HG03460 (cell line): Measurements from ENCODE around the gene ABCG1.

Experiments
- ATAC-seq: cut with Tn5 transposase; IDR thresholded peaks from one replicate; pipeline ENCODE4 v1.9.1; 2021; ENCODE audit not compliant: unreplicated experiment

Gene ABCG1

DNA sequence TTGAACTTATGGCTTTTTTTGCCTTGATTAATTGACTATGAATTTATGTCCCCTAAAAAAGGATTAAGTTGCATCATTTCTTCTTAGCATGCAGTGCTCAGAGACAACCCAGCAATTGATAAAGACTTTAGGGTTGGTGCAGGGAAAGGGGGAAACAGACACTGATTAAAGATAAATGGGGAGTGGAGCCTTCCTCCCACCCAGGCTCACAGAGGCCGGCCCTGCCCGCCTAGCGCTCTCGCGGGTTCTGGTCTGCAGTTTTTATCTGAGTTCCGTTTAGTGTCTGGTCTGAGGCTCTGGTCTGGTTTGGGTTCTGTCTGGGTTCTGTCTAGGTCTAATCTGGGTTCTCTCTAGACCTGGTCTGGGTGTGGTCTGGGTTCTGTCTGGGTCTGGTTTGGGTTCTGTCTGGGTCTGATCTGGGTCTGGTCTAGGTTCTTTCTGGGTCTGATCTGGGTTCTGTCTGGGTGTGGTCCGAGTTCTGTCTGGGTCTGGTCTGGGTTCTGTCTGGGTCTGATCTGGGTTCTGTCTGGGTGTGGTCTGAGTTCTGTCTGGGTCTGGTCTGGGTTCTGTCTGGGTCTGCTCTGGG, 48.1 kb downstream of the ABCG1 start:
- no peak for ATAC-seq

DNA sequence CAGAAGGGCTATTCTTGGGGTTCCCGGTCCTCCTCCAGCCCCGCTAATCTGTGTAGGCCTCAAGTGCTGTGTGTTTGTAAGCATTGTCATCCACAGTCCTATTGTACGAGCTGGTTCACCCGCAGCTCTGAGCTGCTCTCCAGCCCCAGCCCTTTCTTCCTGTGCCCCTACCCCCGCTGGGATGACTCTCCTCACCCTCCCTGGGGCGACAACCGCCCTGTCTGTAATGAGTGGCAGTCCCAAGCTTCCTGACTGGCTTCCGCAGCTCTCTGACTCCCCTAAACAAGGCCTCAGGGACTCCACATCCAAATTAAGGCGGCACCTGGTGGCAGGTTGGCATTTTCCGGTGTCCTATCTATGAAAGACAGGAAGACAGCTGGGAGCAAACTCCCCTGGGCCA, 50.4 kb downstream of the ABCG1 start:
- ATAC-seq = no peak

DNA sequence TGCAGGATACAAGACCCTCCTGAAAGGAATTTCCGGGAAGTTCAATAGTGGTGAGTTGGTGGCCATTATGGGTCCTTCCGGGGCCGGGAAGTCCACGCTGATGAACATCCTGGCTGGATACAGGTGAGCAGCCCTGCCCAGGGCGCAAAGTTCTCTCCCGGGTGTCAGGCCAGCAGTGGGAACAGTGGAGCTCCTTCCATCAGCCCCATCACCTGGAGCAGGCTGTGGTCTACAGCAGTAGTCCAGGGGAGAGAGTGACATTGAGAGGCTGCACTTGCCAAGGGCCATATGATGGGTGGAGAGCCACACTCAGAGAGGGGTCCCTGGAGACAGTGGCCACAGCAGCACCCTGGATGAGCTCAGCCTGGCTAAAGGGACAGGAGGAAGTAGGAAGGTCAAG, 52.1 kb downstream of the ABCG1 start:
- no peak for ATAC-seq

DNA sequence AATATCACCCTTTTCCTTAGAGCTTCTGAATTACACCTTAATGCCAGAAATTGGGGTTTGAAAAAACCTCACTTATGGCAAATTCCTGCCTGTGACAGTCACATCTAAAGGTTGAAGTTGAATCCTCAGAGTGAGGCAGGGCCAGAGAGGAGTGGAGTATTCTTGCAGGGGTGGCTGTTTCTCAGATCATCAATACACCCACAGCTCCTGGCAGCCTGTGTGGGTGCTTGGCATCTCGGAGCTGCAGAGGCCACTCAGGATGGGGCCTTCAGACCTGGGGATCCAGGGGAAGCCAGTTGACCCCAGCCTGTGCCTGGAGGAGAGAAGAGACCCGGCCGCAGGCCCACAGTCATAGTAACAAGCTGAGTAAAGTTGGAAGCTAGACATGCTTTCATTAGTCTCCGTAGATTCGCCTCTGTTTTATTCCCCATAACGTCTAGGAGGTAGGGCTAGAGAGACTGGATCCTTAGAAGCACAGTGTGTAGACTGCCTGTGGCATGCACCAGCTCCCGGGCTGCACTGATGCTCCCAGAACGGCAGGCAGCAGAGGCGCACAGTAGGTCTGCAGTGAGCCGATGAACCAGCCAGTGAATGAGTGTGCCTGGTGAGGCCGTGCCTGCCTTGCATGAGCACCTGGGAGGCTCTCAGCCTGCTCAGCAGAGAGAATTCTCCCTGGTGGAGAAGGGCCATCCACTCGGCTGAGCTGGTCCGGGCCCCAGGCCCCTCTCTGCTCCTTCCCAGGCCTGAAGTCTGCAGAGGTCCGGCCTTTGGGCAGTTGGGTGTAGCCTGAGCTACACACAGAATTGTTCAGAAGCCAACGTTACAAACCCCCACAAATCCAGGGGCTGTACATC, 53.4 kb downstream of the ABCG1 start:
- no peak for ATAC-seq

DNA sequence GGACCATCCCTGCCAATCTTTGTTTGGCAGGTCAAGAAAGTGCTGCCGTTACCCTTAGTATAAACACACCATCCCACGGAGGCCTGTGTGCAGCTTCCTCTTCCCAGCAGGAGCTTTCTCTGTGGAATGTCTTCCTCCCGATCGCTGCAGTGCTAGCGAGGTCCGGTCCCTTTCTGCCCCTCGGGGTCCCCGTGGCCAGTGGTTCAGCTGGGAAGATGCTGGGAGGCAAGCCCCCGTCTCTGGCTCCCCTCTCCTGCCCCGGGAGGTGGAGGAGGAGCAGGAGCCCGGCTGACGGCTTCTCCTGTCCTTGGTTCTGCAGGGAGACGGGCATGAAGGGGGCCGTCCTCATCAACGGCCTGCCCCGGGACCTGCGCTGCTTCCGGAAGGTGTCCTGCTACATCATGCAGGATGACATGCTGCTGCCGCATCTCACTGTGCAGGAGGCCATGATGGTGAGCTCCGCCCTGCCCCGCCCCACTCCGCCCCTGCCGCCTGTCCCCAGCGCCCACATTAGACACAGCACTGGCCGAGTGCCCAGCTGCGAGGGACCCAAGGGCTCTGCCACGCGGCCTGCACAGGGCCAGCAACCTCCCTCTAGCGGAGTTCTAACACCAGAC, 54.2 kb downstream of the ABCG1 start:
- no peak for ATAC-seq

DNA sequence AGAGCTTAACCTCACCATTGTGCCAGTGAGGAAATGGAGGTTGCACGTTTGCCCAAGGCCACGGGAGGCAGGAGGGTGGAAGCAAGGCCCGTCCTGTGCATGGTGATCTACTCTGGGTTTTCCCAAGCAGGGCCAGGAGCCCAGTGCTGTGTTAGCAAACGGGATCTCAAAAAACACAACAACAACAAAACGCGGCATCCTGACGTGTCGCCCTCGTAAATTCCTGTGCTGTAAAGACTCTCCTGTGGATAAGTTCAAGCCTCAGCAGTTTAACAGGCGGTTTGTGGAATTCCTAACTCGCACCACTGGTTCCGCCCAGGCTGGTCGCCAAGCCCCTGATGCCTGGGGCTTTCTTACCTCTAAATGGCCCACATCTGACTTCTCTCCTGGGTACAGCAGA, 57.1 kb downstream of the ABCG1 start:
- no peak for ATAC-seq

DNA sequence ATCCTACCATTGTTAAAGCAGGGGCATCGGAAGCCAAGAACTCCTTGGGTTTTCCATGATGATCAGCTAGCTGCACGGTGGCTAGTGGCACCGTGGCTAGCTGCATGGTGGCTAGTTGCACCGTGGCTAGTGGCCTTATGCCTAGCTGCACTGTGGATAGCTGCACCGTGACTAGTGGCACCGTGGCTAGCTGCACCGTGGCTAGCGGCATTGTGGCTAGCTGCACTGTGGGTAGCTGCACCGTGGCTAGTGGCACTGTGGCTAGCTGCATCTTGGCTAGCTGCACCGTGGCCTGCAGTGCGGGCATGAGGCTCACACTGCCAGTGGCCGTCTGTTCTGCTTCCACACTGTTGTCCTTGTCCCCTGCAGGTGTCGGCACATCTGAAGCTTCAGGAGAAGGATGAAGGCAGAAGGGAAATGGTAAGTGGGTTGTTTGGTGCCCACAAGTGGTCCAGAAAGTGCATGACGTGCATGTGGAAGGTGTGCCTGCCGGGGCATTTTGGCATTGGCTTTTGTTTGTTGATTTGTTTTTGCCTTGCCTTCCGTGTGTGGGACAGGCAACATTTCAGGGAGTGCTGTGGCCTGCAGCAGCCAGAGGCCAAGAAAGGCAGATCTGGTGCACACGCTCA, 57.7 kb downstream of the ABCG1 start:
- no peak for ATAC-seq

DNA sequence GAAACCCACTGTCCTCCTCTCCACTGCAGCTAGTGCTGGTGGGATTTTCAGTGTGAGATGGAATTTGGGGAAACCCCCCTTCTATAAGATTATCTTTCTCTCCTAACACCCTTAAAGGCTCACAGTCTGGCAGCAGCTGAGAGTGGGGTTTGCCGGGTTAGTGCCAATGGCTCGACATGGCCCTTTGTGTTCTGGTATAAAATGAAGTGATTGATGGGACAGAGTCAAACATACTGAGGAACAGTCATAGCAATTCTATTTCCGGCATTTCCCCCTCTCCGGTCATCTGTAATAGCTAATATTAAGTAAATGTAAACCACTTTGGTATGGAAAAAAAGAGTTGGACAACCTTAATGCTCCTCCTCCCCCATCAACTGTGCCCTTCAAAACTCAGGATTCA, 58.7 kb downstream of the ABCG1 start:
- ATAC-seq = no peak

DNA sequence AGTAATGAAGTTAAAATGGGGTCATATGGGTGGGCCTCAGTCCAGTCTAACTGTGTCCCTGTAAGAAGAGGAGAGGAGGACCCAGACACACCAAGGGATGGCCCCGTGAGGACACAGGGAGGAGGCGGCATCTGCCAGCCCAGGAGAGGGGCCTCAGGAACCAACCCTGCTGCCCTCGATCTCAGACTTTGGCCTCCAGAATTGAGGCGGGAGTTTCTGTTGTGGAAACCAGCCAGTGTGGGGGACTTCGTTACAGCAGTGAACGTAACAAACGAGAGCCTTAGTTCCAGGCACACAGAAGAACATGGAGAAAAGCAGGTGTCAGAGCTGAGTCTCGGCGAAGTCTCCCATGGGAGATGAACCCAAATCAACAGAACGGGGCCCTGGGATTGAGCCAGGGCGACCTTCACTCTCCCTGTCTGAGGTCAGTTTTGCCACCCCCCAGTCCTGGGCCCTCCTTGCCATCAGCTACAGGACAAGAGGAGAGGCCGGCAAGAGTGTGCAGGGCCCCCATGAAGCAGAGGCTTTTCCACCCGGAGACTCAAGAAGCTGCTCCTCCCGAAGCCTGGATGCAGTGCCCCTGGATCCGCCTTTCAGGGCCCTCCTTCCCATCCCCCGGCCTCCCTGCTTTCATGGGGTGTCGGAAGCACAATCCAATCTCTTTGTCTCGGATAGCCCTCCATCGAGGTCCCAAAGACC, 59.7 kb downstream of the ABCG1 start:
- ATAC-seq = no peak

DNA sequence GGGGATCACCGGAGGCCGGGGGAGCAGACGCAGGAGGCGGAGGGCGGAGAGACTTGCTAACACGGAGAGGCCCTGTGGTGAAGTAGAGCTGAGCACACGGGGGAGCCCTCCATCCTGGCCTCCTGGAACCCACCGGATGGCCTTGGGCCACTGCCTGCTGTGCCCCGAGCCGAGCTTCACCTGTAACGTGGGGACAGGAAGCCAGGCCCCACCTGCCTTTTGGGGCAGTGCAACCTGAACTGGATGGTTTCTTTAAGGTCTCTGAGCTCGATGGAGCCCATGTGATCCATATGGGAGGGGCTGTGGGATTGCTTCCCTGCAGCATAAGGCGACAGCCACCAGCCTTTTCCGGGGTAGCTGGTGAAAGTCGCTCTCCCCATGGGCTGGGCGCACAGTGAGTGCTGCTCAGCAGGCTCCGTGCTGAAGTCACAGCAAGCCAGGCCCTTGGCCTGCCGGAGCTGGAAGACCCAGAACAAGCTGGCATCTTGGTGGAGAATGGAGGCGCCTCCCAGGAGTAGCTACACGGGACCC, 60.5 kb downstream of the ABCG1 start:
- no peak for ATAC-seq

DNA sequence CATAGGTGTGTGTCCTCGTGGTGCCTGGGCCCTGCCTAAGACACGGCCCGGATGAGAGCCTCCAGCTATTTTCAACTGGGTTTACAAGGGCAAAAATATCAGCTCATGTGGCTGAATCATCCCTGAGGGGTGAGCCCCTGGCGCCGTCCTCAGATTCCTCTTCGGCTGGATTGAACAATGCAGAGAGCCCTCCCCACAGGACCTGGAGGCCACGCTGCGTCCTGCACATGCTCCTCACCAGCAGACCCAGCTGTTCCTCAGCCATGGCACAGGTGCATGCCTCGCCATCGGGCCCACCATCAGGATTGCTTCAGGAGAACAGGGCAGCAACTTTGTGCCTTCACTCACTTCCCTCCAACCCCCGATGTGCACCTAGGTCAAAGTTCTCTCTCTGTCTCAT, 60.9 kb downstream of the ABCG1 start:
- ATAC-seq = no peak

DNA sequence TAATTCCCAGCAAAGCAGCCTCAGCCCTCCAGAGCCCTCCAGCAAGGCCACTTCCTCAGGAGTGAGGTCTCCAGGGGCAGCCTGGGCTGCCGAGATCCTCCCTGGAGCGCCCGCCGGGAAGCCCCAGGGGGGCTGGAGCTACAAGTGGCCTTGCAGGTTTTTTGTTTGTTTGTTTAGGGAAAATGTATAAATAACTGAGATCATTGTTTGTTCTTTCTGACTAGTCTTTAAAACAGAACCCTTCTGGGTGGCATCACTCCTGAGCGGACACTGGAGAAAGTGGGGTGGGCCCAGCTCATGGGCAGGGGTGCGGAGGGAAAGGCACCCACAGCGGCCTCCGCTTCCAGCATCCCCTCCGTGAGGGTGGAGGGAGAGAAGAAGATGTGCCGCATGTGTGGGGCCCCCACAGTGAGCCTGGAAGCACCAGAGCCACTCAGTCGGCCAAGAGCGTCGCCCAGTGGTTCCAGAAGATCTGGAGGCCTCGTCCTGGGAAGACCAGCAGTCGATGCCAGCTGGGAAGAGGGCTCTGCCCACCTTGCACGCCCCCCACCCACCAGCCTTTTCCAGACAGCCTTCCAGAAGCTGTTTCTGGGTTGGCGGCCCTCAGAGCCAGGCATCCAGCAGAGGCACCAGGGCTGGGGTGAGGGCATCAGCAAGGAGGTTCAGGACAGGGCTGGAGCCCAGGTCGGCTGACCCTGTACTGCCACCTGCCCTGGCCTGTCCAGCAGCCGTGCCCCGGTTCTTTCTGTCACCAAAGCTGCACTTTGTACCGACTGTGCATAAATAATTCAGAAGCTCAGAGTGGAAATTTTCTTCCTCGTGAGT, 61.6 kb downstream of the ABCG1 start:
- ATAC-seq = no peak

DNA sequence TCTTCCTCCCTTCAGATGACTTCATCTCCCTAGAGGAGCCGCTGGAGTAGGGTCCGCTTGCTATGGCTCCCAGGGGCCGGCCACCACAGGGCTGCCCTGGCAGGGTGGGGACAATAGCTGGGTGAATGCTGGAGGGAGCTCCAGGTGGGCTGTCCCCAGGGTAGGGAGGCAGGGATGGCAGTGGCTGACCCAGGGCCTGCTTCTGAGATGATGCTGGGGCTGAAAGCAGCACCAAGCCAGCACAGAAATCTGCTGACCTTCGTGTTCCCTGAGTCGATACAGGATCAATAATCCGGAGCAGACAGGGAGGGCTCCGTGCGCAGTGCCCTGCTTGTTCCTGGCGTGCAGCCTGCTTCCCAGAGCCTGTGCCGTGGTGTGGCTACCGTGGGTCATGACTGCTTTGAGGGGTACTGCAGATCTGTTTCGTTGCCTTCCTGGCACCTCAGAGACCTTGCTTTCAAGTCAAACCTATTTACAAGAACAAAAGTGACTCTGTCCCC, 62.3 kb downstream of the ABCG1 start:
- ATAC-seq = no peak

DNA sequence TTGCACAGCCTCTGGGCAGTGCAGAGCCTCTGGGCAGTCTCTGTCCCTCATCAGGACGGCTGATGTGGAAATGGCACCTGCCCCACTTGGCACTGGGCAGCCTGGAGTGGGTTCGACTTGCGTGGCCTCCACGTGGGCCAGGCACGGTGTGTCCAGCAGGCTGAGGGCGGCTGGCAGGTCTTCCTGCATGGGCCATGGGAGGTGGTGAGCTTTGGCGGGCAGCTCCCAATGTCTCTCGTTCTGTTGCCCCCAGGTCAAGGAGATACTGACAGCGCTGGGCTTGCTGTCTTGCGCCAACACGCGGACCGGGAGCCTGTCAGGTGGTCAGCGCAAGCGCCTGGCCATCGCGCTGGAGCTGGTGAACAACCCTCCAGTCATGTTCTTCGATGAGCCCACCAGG, 63.1 kb downstream of the ABCG1 start:
- no peak for ATAC-seq

DNA sequence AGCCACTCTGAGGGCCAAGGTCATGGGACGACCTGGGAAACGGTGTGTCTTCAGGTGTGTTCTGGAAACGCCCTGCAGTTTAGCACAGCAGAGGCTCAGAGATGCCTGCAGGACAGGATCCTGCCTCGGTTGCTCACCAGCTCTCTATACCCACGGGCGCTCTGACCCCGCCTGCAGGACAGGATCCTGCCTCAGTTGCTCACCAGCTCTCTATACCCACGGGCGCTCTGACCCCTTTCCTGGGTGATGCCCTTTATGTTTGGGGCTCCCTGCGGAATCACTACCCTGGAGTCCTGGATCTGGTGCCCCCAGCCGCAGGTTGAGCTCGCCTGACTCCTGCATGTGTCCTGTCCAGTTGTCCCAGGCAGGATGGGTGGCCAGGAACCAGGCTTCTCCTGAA, 63.8 kb downstream of the ABCG1 start:
- no peak for ATAC-seq

DNA sequence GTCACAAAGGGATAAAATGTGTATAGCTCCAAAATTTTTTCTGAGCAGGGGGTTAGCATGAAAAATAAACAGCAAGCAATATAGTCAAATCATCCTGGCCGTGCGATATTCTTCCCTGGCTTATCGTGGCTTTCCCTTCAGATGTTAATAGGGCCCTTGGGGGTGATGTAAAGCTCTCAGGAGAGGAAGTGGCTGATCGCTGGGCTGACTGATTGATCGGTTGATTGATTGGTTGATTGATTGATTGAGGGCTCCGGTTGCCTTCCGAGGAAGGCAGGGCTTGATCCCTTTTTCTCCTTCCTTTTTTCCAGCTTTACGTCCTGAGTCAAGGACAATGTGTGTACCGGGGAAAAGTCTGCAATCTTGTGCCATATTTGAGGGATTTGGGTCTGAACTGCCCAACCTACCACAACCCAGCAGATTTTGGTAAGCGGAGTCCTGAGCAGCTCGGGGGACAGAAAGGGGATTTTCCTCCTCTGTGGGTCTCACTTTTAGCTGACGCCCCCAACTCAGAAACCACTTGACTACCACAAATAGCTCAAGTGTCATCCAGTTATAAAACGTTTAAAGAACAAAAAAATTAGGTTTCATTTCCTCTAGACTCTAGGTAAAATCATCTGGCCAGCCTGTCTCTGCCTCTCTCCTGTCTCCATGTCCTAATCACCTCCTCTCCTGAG, 66.8 kb downstream of the ABCG1 start:
- no peak for ATAC-seq

DNA sequence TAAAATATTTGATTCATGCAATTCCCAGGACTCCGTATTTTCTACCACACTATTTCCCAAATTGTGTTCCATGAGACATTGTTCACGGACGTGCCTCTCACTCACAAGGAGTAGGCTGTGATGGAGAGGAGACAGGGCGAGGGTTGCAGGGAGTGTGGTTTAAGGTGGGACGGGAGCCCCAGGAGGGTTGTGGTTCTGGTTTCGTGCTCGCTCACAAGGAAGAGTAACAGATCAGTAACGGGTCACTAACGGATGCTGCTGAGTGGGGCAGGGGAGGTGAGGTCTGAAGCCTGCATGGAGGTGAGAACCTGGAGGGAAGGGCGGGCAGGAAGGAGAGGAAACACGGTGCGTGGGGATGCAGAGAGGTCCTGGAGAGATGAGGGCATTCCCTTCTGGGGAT, 67.5 kb downstream of the ABCG1 start:
- peak; percentile 64 for ATAC-seq

DNA sequence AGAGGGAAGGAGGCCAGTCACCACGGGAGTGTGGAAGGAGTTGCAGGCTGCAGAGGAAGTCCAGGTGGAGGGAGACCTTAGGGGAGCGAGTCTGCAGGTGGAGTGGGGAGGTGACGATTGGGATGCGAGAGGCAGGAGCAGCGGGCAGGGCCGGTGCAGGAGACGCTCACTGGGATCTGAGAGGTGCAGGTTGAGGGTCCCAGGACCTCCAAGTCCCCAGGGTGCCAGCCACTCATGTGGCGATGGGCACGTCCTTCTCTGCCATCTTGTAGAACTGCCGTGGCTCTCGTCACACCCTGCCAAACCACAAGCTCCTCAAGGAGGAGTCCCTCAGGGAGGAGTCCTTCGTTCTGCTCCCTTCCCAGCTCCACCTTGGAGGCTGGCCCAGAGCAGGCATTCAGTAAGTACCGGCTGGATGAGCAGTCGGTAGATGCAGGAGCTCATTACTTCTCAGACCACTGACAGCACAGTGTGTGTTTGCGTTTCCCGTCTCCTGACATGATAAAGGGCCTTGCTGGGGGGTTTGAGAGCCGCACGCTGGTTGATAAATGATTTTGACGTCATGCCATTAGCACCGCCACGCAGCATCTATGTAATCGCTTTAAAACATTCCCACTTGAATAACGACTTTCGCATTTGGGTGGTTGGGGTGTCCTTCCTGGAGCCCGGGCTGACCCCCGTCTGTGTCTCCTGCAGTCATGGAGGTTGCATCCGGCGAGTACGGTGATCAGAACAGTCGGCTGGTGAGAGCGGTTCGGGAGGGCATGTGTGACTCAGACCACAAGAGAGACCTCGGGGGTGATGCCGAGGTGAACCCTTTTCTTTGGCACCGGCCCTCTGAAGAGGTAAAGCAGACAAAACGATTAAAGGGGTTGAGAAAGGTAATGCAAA, 68.5 kb downstream of the ABCG1 start:
- no peak for ATAC-seq
